Endothelial cell of umbilical vein (primary cell): Measurements from ENCODE around the gene C2orf74. TPM values are rescaled to one million over a fixed set of nuclear protein-coding genes. Genes with fewer than 3 reads are reported as not detected.
"Not testable (repeated sequence)": the region's sequence is repeated elsewhere in the genome, so short reads cannot be mapped to it uniquely, and the experiment has no call there.

Experiments used
- BruUV-seq: library from RNA; stranded (reverse); fragments of 400-500 nt; replicated peaks from 2 replicates; lab custom pipeline; 2021; lab: Mats Ljungman, UMichigan
- CTCF ChIA-PET: fragments of 300-600, 350-600 bp; sonication (Branson Sonifier 250); formaldehyde crosslinking; loops from one replicate; lab custom pipeline; 2021; ENCODE audit warnings: antibody characterized with exemption, inconsistent platforms; lab: Charles Lee
- POLR2A ChIA-PET: fragments of 300-600, 350-600 bp; sonication (Branson Sonifier 250); formaldehyde crosslinking; loops from one replicate; lab custom pipeline; 2021; ENCODE audit warnings: antibody characterized with exemption, inconsistent platforms; lab: Charles Lee
- DNase-seq: peaks from one replicate; pipeline ENCODE4 v3.0.0-alpha.2; 2011; ENCODE audit warnings: low read depth, low spot score
- FAIRE-seq: peaks from 2 replicates; lab custom pipeline; 2011; peaks lifted over from hg19 to GRCh38; lab: Jason Lieb, UNC
- H2AFZ ChIP-seq: 2 replicates; pipeline ENCODE4 v1.6.0; 2012; ENCODE audit warnings: low read depth, low read length, control low read depth, inconsistent platforms
- H3K27ac ChIP-seq: 2 replicates; pipeline ENCODE4 v1.5.1; 2011; ENCODE audit warnings: low read depth, mild to moderate bottlenecking, control low read depth, low read length, moderate library complexity; ENCODE audit not compliant: insufficient read depth
- H3K27me3 ChIP-seq, 2 experiments: 2 replicates each; pipeline versions ENCODE4 v1.6.0 to v1.6.1; 2011; ENCODE audit warnings: low read length in 2 of 2, mixed read lengths in 1 of 2; ENCODE audit not compliant: control insufficient read depth in 2 of 2, insufficient read depth in 2 of 2
- H3K36me3 ChIP-seq, 2 experiments: 2 replicates in 1 of 2; 3 replicates in 1 of 2; pipeline ENCODE4 v1.5.1; 2011; ENCODE audit warnings: low read length in 2 of 2, mild to moderate bottlenecking in 1 of 2, moderate library complexity in 1 of 2; ENCODE audit not compliant: control insufficient read depth in 2 of 2, insufficient read depth in 2 of 2; ENCODE audit errors: extremely low read depth in 1 of 2
- H3K4me1 ChIP-seq: 3 replicates; pipeline ENCODE4 v1.5.1; 2011; ENCODE audit warnings: mild to moderate bottlenecking, low read length; ENCODE audit not compliant: control insufficient read depth, insufficient read depth; ENCODE audit errors: extremely low read depth
- H3K4me2 ChIP-seq: 2 replicates; pipeline ENCODE4 v1.6.1; 2011; ENCODE audit warnings: low read length, control low read depth, mixed read lengths; ENCODE audit not compliant: insufficient read depth
- H3K4me3 ChIP-seq, 3 experiments: fragments of 200-600 bp in 1 of 3; sonication (generic), shearing (Covaris generic) in 1 of 3; replicated peaks in 1 of 3; 2 replicates each; pipeline ENCODE4 v1.5.1; 2011 to 2016; ENCODE audit warnings: control low read depth in 3 of 3, low read length in 3 of 3, mild to moderate bottlenecking in 2 of 3, inconsistent platforms in 1 of 3, low read depth in 1 of 3, moderate library complexity in 1 of 3; ENCODE audit not compliant: insufficient read depth in 1 of 3
- H3K79me2 ChIP-seq: 2 replicates; pipeline ENCODE4 v1.6.0; 2012; ENCODE audit warnings: low read length, inconsistent platforms; ENCODE audit not compliant: control insufficient read depth, insufficient read depth
- H3K9ac ChIP-seq: replicated peaks from 2 replicates; pipeline ENCODE3; 2011; ENCODE audit warnings: low read length, control low read depth; ENCODE audit not compliant: insufficient read depth; ENCODE audit errors: extremely low read depth
- H3K9me1 ChIP-seq: replicated peaks from 3 replicates; pipeline ENCODE4 v1.6.0; 2011; ENCODE audit warnings: mild to moderate bottlenecking, low read length; ENCODE audit not compliant: control insufficient read depth, insufficient read depth; ENCODE audit errors: extremely low read depth
- H3K9me3 ChIP-seq: replicated peaks from 2 replicates; pipeline ENCODE4 v1.5.1; 2012; ENCODE audit warnings: low read length, inconsistent platforms; ENCODE audit not compliant: control insufficient read depth, insufficient read depth
- H4K20me1 ChIP-seq: replicated peaks from 2 replicates; pipeline ENCODE3; 2011; ENCODE audit warnings: mild to moderate bottlenecking, low read length; ENCODE audit not compliant: control insufficient read depth, insufficient read depth; ENCODE audit errors: extremely low read depth
- FOS ChIP-seq: IDR thresholded peaks from 2 replicates; pipeline ENCODE4 v1.6.1; 2011; ENCODE audit warnings: mild to moderate bottlenecking, low read length, moderate library complexity, borderline replicate concordance; ENCODE audit not compliant: insufficient read depth
- GATA2 ChIP-seq: IDR thresholded peaks from 2 replicates; pipeline ENCODE4 v1.7.0; 2011; ENCODE audit warnings: low read depth, mild to moderate bottlenecking, moderate library complexity, mixed read lengths, low read length; ENCODE audit not compliant: insufficient read length, insufficient read depth
- MAX ChIP-seq: IDR thresholded peaks from 2 replicates; pipeline ENCODE4 v1.6.1; 2011; ENCODE audit not compliant: insufficient read depth, insufficient read length
- POLR2A ChIP-seq: IDR thresholded peaks from 2 replicates; pipeline ENCODE4 v1.6.1; 2012; ENCODE audit warnings: low read depth, mild to moderate bottlenecking, control low read depth, low read length
- dilution Hi-C: fragments of 300-500 bp; cut with MboI; formaldehyde crosslinking; loops from one replicate; pipeline ENCODE4 v1.15.0; 2019; ENCODE audit warnings: low sequenced_read_pairs; ENCODE audit not compliant: extremely low pct_ligation_motif_present
- intact Hi-C: fragments of 100-400 bp; cut with micrococcal nuclease; formaldehyde crosslinking; loops from one replicate; pipeline ENCODE4 v1.10.0; 2022
- polyA plus RNA-seq, 4 experiments: library from polyadenylated mRNA; depleted of rRNA in 3 of 4; stranded (reverse) in 3 of 4; unstranded in 1 of 4; fragments of >200 nt; gene quantifications; 2 replicates each; pipeline versions ENCODE4 v1.2.1 to v1.2.3, GENCODE V29; 2011 to 2012; ENCODE audit warnings: missing spikeins in 1 of 4
- total RNA-seq: library from RNA; stranded (reverse); gene quantifications from 2 replicates; pipeline ENCODE4 v1.2.3, GENCODE V29; 2021

The C2orf74 gene
- total and polyA plus RNA-seq, 2 donors (not counting 3 experiments of a cell fraction or from before 2014, with no cell fraction given), result 4.1 to 5.6 TPM

DNA sequence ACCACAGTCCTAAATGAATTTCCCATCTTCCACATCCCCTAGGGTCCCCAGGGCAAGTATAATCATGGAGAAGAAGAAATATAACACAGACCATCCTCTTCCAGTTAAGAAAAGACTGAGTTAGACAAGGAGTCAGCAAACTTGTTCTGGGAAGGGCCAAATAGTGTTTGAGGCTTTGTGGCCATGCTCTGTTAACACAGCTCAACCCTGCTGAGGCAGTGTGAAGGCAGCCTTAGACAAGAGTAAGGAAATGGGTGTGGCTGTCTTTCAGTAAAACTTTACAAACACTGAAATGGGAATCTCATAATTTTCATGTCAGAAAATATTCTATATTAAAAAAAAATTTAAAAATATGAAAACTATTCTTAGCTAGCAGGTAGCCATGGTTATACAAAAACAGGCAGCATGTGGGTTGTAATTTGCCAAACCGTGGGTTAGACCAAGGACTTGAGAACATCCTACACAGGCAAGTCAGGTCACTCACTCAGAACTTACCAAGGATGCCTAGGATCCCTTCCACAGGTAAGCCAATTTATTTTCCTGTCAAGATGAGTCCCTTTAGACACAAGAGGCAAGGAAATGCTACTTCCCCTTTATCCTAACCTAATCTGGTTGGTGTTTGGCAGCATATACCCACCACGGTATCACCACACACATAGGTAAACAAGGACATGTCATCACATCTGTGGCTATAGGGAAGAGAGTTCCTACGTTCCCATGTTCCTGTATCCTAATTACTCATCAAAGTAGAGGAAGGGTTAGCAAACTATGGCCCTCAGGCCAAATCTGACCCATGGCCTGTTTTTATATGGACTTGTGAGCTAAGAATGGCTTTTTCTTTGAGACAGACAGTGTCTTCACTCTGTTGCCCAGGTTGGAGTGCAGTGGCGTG lies 31.9 kb downstream of the C2orf74 start:
- ChIA-PET POLR2A (no interaction called here), CTCF (interaction anchor here (0.9 kb wide), 1 partner anchor 23 kb away, joined by 3 read pairs; no protein-coding TSS in a partner anchor)
- Histone ChIP-seq H3K4me2 (no peak overlapping the region), H3K9me1 (no peaks in the 10 kb centered on the region), H3K4me3 (no peak overlapping the region), H3K27ac (no peak overlapping the region), H4K20me1 (no peaks in the 10 kb centered on the region), H2AFZ (no peak overlapping the region), H3K9me3 (no peaks in the 10 kb centered on the region), H3K36me3 (peaks cover 7% of the 10 kb centered on the region in 2 experiments), H3K9ac (no peak overlapping the region), H3K79me2 (no peaks in the 10 kb centered on the region), H3K4me1 (no peaks in the 10 kb centered on the region), H3K27me3 (no peaks in the 10 kb centered on the region)
- FAIRE-seq (no peak), DNase-seq (no peak)
- intact Hi-C loops, result no loop called here
- dilution Hi-C loops, result no loop called here
- BruUV-seq, result no TSS peak
- TF ChIP-seq MAX (no peak), GATA2 (no peak), FOS (no peak), POLR2A (no peak)

DNA sequence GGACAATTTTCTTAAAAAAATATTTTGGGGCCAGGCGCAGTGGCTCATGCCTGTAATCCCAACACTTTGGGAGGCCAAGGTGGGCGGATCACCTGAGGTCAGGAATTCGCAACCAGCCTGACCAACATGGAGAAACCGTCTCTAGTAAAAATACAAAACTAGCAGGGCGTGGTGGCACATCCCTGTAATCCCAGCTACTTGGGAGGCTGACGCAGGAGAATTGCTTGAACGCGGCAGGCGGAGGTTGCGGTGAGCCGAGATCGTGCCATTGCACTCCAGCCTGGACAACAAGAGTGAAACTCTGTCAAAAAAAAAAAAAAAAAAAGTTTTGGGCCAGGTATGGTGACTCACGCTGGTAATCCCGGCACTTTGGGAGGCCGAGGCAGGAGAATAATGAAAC lies 32.7 kb downstream of the C2orf74 start:
- H2AFZ ChIP-seq, H3K9me3 ChIP-seq, DNase-seq, H3K4me3 ChIP-seq, H3K27me3 ChIP-seq, H3K9me1 ChIP-seq, POLR2A ChIA-PET, intact Hi-C loops, H3K4me1 ChIP-seq, FAIRE-seq, H3K27ac ChIP-seq, H3K4me2 ChIP-seq, H4K20me1 ChIP-seq, CTCF ChIA-PET, H3K36me3 ChIP-seq, H3K79me2 ChIP-seq, dilution Hi-C loops, H3K9ac ChIP-seq, BruUV-seq: not testable (repeated sequence)
